Activated CD4-positive, alpha-beta T cell treated with anti-CD3 and anti-CD28 coated beads, Interleukin-2, Interleukin-6, amounts not matched to agents 100 ng/mL and 50 ng/mL, durations not matched to agents 16 hours and 8 hours (primary cell): ENCODE data around the gene LBP.
A peak's percentile ranks its signal among the peaks of the same experiment; 100 is the strongest.
"Not testable (repeated sequence)": the region's sequence is repeated elsewhere in the genome, so short reads cannot be mapped to it uniquely, and the experiment has no call there.

Source experiments
- DNase-seq: peaks from one replicate; pipeline ENCODE4 v3.0.0-alpha.2; 2020

LBP gene, protein sequence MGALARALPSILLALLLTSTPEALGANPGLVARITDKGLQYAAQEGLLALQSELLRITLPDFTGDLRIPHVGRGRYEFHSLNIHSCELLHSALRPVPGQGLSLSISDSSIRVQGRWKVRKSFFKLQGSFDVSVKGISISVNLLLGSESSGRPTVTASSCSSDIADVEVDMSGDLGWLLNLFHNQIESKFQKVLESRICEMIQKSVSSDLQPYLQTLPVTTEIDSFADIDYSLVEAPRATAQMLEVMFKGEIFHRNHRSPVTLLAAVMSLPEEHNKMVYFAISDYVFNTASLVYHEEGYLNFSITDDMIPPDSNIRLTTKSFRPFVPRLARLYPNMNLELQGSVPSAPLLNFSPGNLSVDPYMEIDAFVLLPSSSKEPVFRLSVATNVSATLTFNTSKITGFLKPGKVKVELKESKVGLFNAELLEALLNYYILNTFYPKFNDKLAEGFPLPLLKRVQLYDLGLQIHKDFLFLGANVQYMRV

GRCh38 chr20:38346247-38346651, at the start of gene LBP:
TSS of gene LBP (plus strand) at chr20:38346482. CDS start at chr20:38346517, 35 bp downstream.
- DNase-seq, result no peak

- DNase-seq, result no peak
Observed at GRCh38 chr20:38297916-38298674, 48.2 kb upstream of the LBP start.

- no peak for DNase-seq
Observed at GRCh38 chr20:38298768-38299288, 47.5 kb upstream of the LBP start.

GRCh38 chr20:38299963-38300362, 46.3 kb upstream of the LBP start:
- DNase-seq, result no peak

- no peak for DNase-seq
Observed at GRCh38 chr20:38300438-38300837, 45.8 kb upstream of the LBP start.

GRCh38 chr20:38301309-38301708, 45.0 kb upstream of the LBP start:
- DNase-seq, result no peak

GRCh38 chr20:38302786-38303185, 43.5 kb upstream of the LBP start:
- no peak for DNase-seq

DNA sequence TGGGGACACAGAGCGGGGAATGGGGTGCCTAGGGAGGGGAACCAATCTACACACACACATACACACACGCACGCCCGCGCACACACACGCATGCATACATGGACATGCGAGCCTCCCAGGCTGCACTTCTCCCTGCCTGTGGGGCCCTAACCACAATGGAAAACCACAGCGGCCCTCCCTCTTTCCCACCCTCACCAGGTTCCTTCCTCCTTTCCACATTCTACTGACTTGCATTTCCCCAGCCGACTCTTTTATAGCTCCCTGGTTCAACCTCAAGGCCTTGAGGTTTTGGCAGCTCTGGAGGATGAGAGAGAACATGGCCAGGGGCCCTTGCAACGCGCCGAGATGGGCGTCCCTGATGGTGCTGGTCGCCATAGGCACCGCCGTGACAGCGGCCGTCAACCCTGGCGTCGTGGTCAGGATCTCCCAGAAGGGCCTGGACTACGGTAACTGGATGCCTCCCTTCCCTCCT, 42.3 kb upstream of the LBP start, which contains the start of gene BPI:
BPI (plus strand) TSS at position 249 of the 472 bp plus-strand sequence; CDS start at position 317, 68 bp downstream.
- DNase-seq, result peak; percentile 9

DNA sequence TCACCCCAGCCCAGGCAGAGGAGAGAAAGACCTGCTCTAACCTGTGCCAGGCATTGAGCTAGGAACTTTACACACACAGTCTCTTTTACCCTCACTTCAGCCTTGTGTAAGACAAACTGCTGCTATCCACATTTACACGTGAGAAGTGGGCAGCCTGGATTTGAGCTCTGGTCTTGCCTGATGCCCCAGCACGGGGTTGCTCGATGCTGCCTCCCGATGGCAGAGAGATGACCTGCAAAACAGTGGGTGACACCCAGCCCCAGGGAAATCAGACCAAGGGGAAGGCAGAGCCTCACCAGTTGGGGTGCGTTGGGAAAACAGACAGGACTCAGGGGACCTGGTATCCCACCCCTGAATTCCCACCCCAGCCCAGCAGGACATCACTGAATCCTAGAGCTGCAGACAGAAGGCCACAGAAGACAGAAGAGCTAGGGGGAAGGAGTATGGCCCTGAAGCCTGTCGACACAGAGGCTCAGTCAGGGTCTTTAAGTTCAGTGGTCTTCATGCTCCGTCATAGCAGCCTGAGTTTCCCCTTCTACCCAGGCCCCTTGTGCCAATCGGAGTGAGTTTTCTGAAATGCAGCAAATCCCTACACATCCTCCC, 41.3 kb upstream of the LBP start:
- DNase-seq, result peak; percentile 50

- no peak for DNase-seq
Observed at GRCh38 chr20:38305541-38305940, 40.7 kb upstream of the LBP start.

DNA sequence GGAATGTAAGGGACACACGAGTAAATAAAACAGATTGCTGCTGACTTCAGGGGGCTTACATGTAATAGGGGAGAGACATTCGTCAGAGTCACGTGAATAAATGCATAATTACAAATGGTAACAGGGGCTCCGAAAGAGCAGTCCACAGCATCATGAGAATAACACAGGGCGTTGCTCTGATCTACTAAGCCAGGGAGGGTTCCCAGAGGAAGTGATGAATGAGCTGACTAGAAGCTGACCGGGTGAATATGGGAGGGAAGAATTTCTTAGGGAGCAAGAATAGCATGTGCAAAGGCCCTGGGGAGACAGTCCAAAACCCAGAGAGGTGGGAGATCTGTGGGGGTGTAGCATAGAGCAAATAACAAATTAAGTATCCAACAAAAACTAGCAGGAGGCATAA, 39.9 kb upstream of the LBP start:
- no peak for DNase-seq

DNA sequence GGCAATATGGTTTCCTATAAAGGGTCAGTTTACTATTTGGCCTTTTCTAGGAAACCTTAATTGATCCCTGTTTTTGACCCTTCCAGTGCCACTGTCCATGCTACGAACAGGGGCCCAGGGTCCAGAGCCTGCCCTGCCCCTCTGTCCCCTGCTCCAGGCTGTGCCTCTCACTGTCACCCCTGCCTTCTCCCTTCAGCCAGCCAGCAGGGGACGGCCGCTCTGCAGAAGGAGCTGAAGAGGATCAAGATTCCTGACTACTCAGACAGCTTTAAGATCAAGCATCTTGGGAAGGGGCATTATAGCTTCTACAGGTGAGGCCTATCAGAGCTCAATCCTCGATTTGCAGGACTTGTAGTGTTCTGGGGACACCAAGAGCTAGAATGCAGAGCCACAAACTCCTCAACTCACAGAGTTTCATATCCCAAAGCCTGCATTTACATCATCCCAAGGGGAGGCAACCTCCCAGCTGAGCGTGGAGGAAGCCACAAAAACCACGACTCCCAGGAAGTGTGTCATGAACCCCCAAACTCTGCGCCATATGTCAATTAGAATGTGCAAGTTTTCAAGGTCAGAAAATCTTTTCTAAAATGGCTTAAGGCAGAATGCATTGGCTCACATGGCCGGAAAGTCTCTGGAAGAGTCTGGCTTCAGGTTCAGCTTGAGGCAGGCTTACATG, 38.8 kb upstream of the LBP start:
- DNase-seq, result no peak

DNA sequence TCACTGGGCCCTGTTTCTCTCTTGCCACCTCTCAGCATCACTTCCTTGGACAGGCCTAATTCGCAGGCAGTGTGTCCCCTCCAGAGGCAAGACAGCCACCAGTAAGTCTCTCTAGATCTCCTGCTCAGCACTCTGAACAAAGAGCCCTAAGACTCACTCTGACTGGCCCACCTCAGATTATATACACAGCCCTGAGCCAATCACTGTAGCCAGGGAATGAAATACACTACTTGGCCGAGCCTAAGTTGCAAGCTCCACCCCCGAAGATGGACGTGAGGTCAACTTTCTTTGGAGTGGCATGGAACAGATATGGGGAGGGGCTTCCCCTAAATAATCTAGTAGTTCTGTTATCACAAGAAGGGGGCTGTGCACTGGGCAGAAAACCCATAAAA, 38.2 kb upstream of the LBP start:
- DNase-seq, result no peak

DNA sequence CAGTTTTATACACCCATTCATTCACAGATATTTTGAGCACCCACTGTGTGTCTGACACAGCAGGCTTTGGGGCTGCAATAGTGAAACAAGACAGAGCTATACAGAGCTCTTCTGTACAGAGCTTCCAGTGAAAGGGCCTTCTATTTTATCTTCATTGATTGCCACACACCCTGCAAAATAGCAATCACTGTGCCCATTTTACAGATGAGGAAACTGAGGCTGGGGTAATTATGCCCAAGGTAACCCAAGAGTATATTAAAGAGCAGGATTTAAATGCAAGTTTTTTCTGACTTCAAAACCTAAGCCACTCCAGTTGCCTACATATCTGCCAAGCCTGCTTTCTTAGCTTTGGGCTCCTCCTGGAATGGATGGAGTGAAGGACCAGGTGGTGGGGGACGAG, 37.8 kb upstream of the LBP start:
- DNase-seq, result no peak

GRCh38 chr20:38311091-38311490, 35.2 kb upstream of the LBP start:
- no peak for DNase-seq

GRCh38 chr20:38311491-38311890, 34.8 kb upstream of the LBP start:
- DNase-seq, result no peak

DNA sequence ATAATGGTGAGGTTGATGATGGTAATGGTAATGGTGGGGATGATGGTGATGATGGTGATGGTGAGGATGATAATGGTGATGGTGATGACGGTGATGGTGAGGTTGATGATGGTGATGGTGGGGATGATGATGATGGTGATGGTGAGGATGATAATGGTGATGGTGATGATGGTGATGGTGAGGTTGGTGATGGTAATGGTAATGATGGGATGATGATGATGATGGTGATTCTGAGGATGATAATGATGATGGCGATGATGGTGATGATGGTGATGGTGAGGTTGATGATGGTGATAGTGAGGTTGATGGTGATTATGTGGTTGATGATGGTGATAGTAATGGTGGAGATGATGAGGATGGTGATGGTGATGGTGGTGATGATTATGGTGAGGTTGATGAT, 32.6 kb upstream of the LBP start:
- no peak for DNase-seq

GRCh38 chr20:38314350-38314749, 31.9 kb upstream of the LBP start:
- not testable (repeated sequence) for DNase-seq

DNA sequence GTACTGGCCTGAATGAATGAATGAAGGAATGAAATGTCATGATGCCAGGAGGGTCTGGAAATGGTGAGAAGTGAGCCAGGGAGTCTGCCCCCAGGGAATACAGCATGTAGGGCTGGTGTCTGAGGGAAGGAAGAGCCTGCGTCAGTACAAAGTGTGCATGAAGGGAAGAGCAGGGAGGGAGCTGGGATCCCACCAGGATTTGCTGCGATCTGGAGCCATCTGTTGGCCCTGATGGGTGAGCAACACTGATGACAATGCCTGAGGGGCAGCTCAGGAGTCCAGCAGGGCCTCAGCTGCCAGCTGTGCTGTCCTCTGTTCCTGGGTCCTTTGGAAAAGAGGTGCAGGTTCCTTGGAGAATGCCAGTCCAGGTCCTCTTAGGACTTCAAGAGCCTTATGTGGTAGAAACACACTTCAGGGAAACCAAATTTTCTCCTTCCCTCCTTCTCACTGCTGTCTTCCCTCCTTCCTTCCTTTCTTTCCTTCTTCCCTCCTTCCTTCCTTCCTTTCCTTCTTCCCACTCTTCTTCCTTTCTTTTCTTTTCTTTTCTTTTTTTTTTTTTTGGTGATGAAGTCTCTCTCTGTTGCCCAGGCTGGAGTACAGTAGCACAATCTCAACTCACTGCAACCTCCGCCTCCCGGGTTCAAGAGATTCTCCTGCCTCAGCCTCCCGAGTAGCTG, 30.9 kb upstream of the LBP start:
- no peak for DNase-seq

DNA sequence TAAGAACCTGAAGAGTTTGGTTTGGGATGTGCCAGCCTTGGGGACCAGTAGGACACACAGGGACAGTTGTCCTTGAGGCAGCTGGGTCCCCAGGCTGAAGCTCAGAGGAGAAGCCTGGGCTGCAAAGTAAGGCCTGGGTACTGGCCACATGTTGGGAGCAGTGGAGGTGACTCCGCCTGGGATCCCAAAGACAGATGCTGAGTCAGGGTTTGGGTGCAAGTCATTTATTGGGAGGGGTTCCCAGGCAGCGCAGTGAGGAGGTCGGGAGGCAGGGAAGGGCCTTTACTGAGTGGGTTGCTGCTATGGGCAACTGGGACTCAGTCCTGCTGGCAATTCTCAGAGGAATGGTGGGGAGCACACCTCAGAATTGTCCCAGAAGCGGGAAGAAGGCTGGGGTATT, 29.9 kb upstream of the LBP start:
- no peak for DNase-seq

- no peak for DNase-seq
Observed at GRCh38 chr20:38317422-38317821, 28.9 kb upstream of the LBP start.

- DNase-seq, result no peak
Observed at GRCh38 chr20:38320221-38320620, 26.1 kb upstream of the LBP start.
